GM06990 (cell line): ENCODE data around the gene INPP5F.

Source experiments
- DNase-seq: peaks from one replicate; pipeline ENCODE4 v3.0.0-alpha.2; 2011; ENCODE audit not compliant: insufficient read length; ENCODE audit errors: extremely low read depth
- H3K27me3 ChIP-seq: replicated peaks from 2 replicates; pipeline ENCODE4 v1.6.0; 2011; ENCODE audit warnings: low read length; ENCODE audit not compliant: control insufficient read depth, insufficient read depth
- H3K36me3 ChIP-seq: 2 replicates; pipeline ENCODE4 v1.5.1; 2011; ENCODE audit warnings: low read length; ENCODE audit not compliant: control insufficient read depth, insufficient read depth
- H3K4me3 ChIP-seq: replicated peaks from 2 replicates; pipeline ENCODE4 v1.5.1; 2011; ENCODE audit warnings: low read depth, mild to moderate bottlenecking, control low read depth, low read length
- CTCF ChIP-seq: IDR thresholded peaks from 2 replicates; pipeline ENCODE4 v1.5.1; 2011; ENCODE audit warnings: low read length, control low read depth, mild to moderate bottlenecking, inconsistent platforms; ENCODE audit not compliant: insufficient read depth, poor library complexity, severe bottlenecking

The INPP5F gene

GRCh38 chr10:119761106-119761505 lies 35.3 kb downstream of the INPP5F start:
- no peak for TF ChIP-seq CTCF
- Histone ChIP-seq H3K36me3 (no peaks in the 10 kb centered on the region), H3K27me3 (no peaks in the 10 kb centered on the region), H3K4me3 (no peak overlapping the region)
- DNase-seq = no peak

- no peak overlapping the region for H3K4me3 ChIP-seq
- DNase-seq = no peak
- no peak for TF ChIP-seq CTCF
- H3K36me3 ChIP-seq = no peaks in the 10 kb centered on the region
- no peaks in the 10 kb centered on the region for H3K27me3 ChIP-seq
These were observed 36.2 kb downstream of the INPP5F start for GRCh38 chr10:119762035-119762434.

GRCh38 chr10:119762805-119763798 lies 37.3 kb downstream of the INPP5F start:
- Histone ChIP-seq H3K4me3 (no peak overlapping the region), H3K36me3 (no peaks in the 10 kb centered on the region), H3K27me3 (no peaks in the 10 kb centered on the region)
- DNase-seq = no peak
- no peak for TF ChIP-seq CTCF

GRCh38 chr10:119768455-119769094 lies 42.7 kb downstream of the INPP5F start:
- TF ChIP-seq CTCF = no peak
- no peaks in the 10 kb centered on the region for H3K36me3 ChIP-seq
- no peak overlapping the region for H3K4me3 ChIP-seq
- H3K27me3 ChIP-seq = no peaks in the 10 kb centered on the region
- no peak for DNase-seq

GRCh38 chr10:119769886-119770285 lies 44.0 kb downstream of the INPP5F start:
- Histone ChIP-seq H3K36me3 (no peaks in the 10 kb centered on the region), H3K27me3 (no peaks in the 10 kb centered on the region), H3K4me3 (no peak overlapping the region)
- no peak for DNase-seq
- TF ChIP-seq CTCF = no peak
